ENCODE measurements around the gene USP13.

DNA sequence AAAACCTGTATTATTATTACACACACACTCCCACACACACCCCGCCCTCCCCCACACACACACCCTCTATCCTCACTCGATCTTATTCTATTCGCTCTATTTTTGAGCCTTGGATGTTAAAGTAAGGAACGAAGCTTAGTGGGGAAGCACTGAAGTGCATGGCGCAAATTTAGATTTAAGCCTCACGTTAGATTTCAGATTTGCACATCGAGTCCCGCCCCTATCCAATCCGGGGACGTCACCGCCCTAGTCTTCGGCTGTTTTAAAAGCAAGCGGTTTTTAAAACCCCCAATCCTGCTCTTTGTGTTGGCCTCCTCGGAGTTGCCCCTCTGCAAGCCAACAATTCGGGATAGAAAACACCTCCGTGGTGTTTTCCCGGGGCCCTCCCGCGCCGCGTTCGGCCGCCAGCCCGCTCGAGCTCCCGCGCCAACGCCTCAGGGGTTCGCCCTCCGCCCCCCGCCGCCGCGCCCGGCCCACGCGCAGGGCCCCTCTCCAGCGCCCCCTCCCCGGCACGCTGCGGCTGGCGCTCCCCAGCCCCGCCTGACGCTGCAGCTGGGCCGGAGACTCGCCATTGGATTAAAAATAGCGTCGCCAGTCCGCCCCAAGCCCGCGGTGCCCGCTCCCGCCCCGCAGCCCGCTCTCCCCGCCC, at the start of gene USP13:
- TF ChIP-seq POLR2A (IDR thresholded peaks at IDR 0.05; ENCODE audit: low read length): no peak
- no peak for TF ChIP-seq GATA1 (IDR thresholded peaks at IDR 0.05; ENCODE audit: low read depth, low read length)

Data from erythroblast (primary cell).